Measurements from ENCODE around the gene LRRN3. TPM values are rescaled to one million over a fixed set of nuclear protein-coding genes. Genes with fewer than 3 reads are reported as not detected.

LRRN3 gene
- total RNA-seq, 1 experiment from 2014 or later = not detected

DNA sequence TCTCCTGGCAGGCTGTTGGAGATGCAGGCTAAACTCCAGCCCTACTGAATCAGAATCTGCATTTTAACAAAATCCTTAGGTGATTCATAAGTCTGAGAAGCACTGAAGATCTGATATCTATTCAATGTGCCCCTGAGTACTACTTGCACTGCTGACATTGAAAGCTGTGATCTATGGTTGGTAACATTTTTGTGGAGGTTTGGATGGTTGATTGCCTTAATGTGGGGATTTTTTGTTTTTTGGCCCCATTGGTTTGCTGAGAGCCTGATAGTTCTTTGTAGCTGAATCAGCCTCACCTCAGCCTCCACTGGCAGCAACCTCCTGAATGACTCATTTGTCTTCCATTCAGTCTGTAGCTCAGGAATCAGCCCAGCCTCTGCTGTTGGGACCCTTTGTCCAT lies 14.7 kb upstream of the LRRN3 start:
- no peak for DNase-seq
- CTCF ChIA-PET = no interaction called here
- intact Hi-C loops (cut with micrococcal nuclease; ENCODE audit: unreplicated experiment) = no loop called here
- Mint-ChIP-seq H3K4me3 (ENCODE audit: low read depth, unreplicated experiment) (no peak overlapping the region), H3K36me3 (ENCODE audit: insufficient read depth, unreplicated experiment) (no peaks in the 10 kb centered on the region), H3K4me1 (ENCODE audit: low read depth, unreplicated experiment) (no peaks in the 10 kb centered on the region), H3K27me3 (ENCODE audit: unreplicated experiment) (no peaks in the 10 kb centered on the region), H3K9me3 (ENCODE audit: low read depth, unreplicated experiment) (no peaks in the 10 kb centered on the region), H3K27ac (ENCODE audit: unreplicated experiment) (no peak overlapping the region)
- no peak for TF ChIP-seq CTCF (IDR thresholded peaks at IDR 0.05; ENCODE audit: unreplicated experiment)
- no TSS peak for BruUV-seq (replicated peaks)

DNA sequence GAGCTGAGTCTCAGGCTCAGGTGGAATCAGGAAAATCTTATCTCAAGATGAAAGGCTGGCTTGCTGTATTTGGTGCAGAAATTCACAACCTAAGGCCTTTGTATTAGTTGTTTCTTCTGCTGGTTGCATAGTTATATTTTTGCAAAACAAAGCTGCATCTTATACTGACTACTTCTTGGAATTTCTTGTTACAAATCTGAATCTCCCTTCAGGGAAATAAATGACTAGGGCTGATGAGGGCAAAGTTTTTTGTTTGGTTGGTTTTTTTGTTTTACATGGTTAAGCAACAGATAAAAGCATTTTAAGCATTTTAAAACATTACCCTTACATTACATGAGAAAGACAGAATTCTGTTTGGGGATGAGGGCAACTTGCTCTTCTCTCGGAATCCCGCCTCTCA lies 13.9 kb upstream of the LRRN3 start:
- no peak for TF ChIP-seq CTCF (IDR thresholded peaks at IDR 0.05; ENCODE audit: unreplicated experiment)
- intact Hi-C loops (cut with micrococcal nuclease; ENCODE audit: unreplicated experiment) = no loop called here
- no TSS peak for BruUV-seq (replicated peaks)
- CTCF ChIA-PET = no interaction called here
- Mint-ChIP-seq H3K4me3 (ENCODE audit: low read depth, unreplicated experiment) (no peak overlapping the region), H3K4me1 (ENCODE audit: low read depth, unreplicated experiment) (no peaks in the 10 kb centered on the region), H3K27ac (ENCODE audit: unreplicated experiment) (no peak overlapping the region), H3K36me3 (ENCODE audit: insufficient read depth, unreplicated experiment) (no peaks in the 10 kb centered on the region), H3K9me3 (ENCODE audit: low read depth, unreplicated experiment) (no peaks in the 10 kb centered on the region), H3K27me3 (ENCODE audit: unreplicated experiment) (no peaks in the 10 kb centered on the region)
- no peak for DNase-seq

GRCh38 chr7:111080495-111081105 lies 10.3 kb upstream of the LRRN3 start:
- H3K9me3 Mint-ChIP-seq (ENCODE audit: low read depth, unreplicated experiment) = no peaks in the 10 kb centered on the region
- no peak overlapping the region for H3K4me3 Mint-ChIP-seq (ENCODE audit: low read depth, unreplicated experiment)
- no peak for DNase-seq
- BruUV-seq (replicated peaks) = no TSS peak
- no peaks in the 10 kb centered on the region for H3K36me3 Mint-ChIP-seq (ENCODE audit: insufficient read depth, unreplicated experiment)
- no peak overlapping the region for H3K27ac Mint-ChIP-seq (ENCODE audit: unreplicated experiment)
- no peaks in the 10 kb centered on the region for H3K4me1 Mint-ChIP-seq (ENCODE audit: low read depth, unreplicated experiment)
- TF ChIP-seq CTCF (IDR thresholded peaks at IDR 0.05; ENCODE audit: unreplicated experiment) = no peak
- CTCF ChIA-PET = no interaction called here
- intact Hi-C loops (cut with micrococcal nuclease; ENCODE audit: unreplicated experiment) = no loop called here
- no peaks in the 10 kb centered on the region for H3K27me3 Mint-ChIP-seq (ENCODE audit: unreplicated experiment)

GRCh38 chr7:111081546-111082267 lies 9.2 kb upstream of the LRRN3 start:
- no TSS peak for BruUV-seq (replicated peaks)
- CTCF ChIA-PET = no interaction called here
- H3K36me3 Mint-ChIP-seq (ENCODE audit: insufficient read depth, unreplicated experiment) = no peaks in the 10 kb centered on the region
- TF ChIP-seq CTCF (IDR thresholded peaks at IDR 0.05; ENCODE audit: unreplicated experiment) = no peak
- no peaks in the 10 kb centered on the region for H3K27me3 Mint-ChIP-seq (ENCODE audit: unreplicated experiment)
- no peak overlapping the region for H3K27ac Mint-ChIP-seq (ENCODE audit: unreplicated experiment)
- H3K9me3 Mint-ChIP-seq (ENCODE audit: low read depth, unreplicated experiment) = no peaks in the 10 kb centered on the region
- intact Hi-C loops (cut with micrococcal nuclease; ENCODE audit: unreplicated experiment) = no loop called here
- no peak for DNase-seq
- no peaks in the 10 kb centered on the region for H3K4me1 Mint-ChIP-seq (ENCODE audit: low read depth, unreplicated experiment)
- H3K4me3 Mint-ChIP-seq (ENCODE audit: low read depth, unreplicated experiment) = no peak overlapping the region
